DMS153 treated with DMSO at 0.1 percent for 48 hours (cell line): ENCODE data around the gene C10orf88.
"Not testable (repeated sequence)": the region's sequence is repeated elsewhere in the genome, so short reads cannot be mapped to it uniquely, and the experiment has no call there.

Experiments used
- DNase-seq: peaks from one replicate; lab custom pipeline; 2025; ENCODE audit not compliant: unreplicated experiment; lab: John Stamatoyannopoulos, UW

C10orf88 gene

GRCh38 chr10:122962405-122962804 lies 8.4 kb upstream of the C10orf88 start:
- DNase-seq, result no peak

GRCh38 chr10:122957474-122957873 lies 3.4 kb upstream of the C10orf88 start:
- no peak for DNase-seq

GRCh38 chr10:122955892-122956291 lies 1.9 kb upstream of the C10orf88 start:
- DNase-seq, result no peak

- no peak for DNase-seq
Measured at GRCh38 chr10:122954731-122955050, 664 bp upstream of the C10orf88 start.

GRCh38 chr10:122949296-122949695 lies 4.7 kb downstream of the C10orf88 start:
- DNase-seq, result no peak

- DNase-seq, result no peak
Measured at GRCh38 chr10:122939856-122940543, 14.0 kb downstream of the C10orf88 start.

GRCh38 chr10:122939133-122939855 lies 14.7 kb downstream of the C10orf88 start:
- no peak for DNase-seq

GRCh38 chr10:122931088-122931906 lies 22.7 kb downstream of the C10orf88 start:
- DNase-seq, result no peak

- no peak for DNase-seq
Measured at GRCh38 chr10:122930140-122930539, 23.9 kb downstream of the C10orf88 start.

- DNase-seq, result no peak
Measured at GRCh38 chr10:122915700-122916099, 38.3 kb downstream of the C10orf88 start.

- no peak for DNase-seq
Measured at GRCh38 chr10:122911889-122912484, 42.0 kb downstream of the C10orf88 start.

- DNase-seq, result no peak
Measured at GRCh38 chr10:122910310-122910709, 43.7 kb downstream of the C10orf88 start, which contains the start of gene FAM24A. Gene FAM24A, plus strand, starts transcription at chr10:122910610. Its CDS starts 1,025 bp downstream, at chr10:122911635.

- DNase-seq, result not testable (repeated sequence)
Measured at GRCh38 chr10:122903861-122904260, 50.2 kb downstream of the C10orf88 start.

GRCh38 chr10:122894261-122894944 lies 59.6 kb downstream of the C10orf88 start:
- no peak for DNase-seq

GRCh38 chr10:122884166-122884565 lies 69.9 kb downstream of the C10orf88 start:
- DNase-seq, result no peak

- DNase-seq, result no peak
Measured at GRCh38 chr10:122882766-122883165, 71.3 kb downstream of the C10orf88 start.
